Kidney epithelial cell (primary cell): ENCODE measurements around the gene SHB. TPM values are rescaled to one million over a fixed set of nuclear protein-coding genes. Genes with fewer than 3 reads are reported as not detected.

Experiments used
- DNase-seq: peaks from one replicate; pipeline ENCODE4 v3.0.0-alpha.2; 2010; ENCODE audit warnings: low read depth
- H3K27me3 ChIP-seq: 2 replicates; pipeline ENCODE4 v1.6.0; 2011; ENCODE audit warnings: low read length; ENCODE audit not compliant: control insufficient read depth, insufficient read depth
- H3K36me3 ChIP-seq: 2 replicates; pipeline ENCODE4 v1.5.1; 2011; ENCODE audit warnings: low read length; ENCODE audit not compliant: control insufficient read depth, insufficient read depth
- H3K4me3 ChIP-seq: 2 replicates; pipeline ENCODE4 v1.5.1; 2011; ENCODE audit warnings: low read depth, mild to moderate bottlenecking, control low read depth, low read length
- total RNA-seq: library from RNA; depleted of rRNA; stranded (reverse); fragments of >200 nt; gene quantifications from 2 replicates; pipeline ENCODE4 v1.2.3, GENCODE V29; 2015
- TF ChIP-seq, protein P1 (sequence below): IDR thresholded peaks from 2 replicates; pipeline ENCODE4 v1.5.1; 2011; ENCODE audit warnings: mild to moderate bottlenecking, moderate library complexity, low read length, control low read depth, inconsistent platforms; ENCODE audit not compliant: insufficient read depth, poor library complexity, severe bottlenecking

The SHB gene
- total RNA-seq, 1 donor from 2014 or later = 39.1 TPM

DNA sequence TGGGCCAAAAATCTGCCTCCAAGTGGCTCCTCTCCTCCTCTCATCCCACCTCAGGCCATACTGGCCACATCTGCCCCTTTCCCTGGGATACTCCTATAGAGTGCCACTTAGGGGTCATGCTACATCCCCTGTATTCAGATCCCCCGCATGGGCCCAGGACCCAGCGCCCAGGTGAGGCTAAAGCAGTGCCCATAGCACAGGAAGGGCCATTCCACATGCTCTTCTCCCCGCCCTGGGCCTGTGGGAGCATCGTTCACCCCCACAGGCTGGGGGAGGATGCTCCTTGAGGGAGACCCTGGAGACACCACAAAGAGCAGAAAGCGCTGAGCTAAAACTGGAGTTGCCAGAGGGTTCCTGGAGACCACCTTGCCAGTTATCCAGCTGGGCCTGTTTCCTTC lies 112.6 kb downstream of the SHB start:
- TF ChIP-seq, protein P1, sequence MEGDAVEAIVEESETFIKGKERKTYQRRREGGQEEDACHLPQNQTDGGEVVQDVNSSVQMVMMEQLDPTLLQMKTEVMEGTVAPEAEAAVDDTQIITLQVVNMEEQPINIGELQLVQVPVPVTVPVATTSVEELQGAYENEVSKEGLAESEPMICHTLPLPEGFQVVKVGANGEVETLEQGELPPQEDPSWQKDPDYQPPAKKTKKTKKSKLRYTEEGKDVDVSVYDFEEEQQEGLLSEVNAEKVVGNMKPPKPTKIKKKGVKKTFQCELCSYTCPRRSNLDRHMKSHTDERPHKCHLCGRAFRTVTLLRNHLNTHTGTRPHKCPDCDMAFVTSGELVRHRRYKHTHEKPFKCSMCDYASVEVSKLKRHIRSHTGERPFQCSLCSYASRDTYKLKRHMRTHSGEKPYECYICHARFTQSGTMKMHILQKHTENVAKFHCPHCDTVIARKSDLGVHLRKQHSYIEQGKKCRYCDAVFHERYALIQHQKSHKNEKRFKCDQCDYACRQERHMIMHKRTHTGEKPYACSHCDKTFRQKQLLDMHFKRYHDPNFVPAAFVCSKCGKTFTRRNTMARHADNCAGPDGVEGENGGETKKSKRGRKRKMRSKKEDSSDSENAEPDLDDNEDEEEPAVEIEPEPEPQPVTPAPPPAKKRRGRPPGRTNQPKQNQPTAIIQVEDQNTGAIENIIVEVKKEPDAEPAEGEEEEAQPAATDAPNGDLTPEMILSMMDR = no peak
- DNase-seq = no peak
- no peak overlapping the region for H3K4me3 ChIP-seq
- peaks cover 1% of the 10 kb centered on the region for H3K36me3 ChIP-seq
- H3K27me3 ChIP-seq = no peaks in the 10 kb centered on the region

DNA sequence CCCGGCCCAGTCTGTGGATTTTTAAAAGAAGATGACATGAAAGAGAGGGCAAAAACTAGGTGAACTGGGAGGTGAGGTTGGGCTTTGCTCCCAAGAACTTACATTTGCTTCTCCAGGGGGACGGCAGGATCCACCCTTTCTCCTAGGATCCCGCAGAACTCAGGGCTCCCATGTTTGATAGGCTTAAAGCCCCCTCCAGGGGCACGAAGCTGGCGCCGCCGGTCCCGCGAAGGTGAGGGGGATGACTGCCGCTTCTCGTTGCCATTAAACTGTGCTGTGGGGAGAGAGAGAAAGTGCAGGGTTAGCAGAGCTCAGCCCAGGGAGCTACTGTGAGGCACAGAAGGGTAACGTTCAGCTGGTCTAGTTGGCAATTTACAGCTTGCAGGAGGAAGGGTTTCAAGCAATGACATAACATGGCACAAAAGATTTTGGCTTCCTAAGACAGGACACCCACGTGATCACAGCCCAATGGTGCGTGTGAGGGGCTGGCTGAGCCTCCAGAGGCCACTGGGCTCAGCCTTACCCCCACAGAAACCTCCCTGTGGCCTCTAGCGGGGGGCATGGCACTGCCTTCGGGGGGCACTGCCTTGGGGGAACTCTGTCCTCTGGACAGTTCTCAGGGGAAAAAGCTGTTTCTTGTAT lies 113.1 kb downstream of the SHB start:
- H3K4me3 ChIP-seq = no peak overlapping the region
- no peaks in the 10 kb centered on the region for H3K27me3 ChIP-seq
- TF ChIP-seq, protein P1 = no peak
- DNase-seq = no peak
- peaks cover 1% of the 10 kb centered on the region for H3K36me3 ChIP-seq

DNA sequence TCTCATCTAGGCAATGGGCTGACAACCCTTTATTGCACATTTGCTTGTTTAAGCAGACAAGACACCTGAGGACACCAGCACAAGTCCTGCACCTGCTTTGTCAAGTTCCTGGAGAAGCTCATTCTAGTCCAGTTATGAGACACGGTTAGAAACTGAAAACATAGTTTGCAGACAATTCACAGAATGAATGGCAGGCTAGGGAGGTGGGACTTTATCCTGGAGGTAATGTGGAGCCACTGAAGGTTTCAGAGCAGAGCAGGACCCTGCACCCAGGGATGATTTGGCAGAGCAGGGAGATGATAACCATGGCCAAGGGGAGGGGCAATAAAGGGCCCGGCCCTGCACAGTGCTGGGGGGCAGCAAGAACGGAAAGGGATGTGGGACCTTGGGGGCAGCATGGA lies 114.4 kb downstream of the SHB start:
- no peaks in the 10 kb centered on the region for H3K27me3 ChIP-seq
- H3K36me3 ChIP-seq = peaks cover 1% of the 10 kb centered on the region
- TF ChIP-seq, protein P1 = no peak

DNA sequence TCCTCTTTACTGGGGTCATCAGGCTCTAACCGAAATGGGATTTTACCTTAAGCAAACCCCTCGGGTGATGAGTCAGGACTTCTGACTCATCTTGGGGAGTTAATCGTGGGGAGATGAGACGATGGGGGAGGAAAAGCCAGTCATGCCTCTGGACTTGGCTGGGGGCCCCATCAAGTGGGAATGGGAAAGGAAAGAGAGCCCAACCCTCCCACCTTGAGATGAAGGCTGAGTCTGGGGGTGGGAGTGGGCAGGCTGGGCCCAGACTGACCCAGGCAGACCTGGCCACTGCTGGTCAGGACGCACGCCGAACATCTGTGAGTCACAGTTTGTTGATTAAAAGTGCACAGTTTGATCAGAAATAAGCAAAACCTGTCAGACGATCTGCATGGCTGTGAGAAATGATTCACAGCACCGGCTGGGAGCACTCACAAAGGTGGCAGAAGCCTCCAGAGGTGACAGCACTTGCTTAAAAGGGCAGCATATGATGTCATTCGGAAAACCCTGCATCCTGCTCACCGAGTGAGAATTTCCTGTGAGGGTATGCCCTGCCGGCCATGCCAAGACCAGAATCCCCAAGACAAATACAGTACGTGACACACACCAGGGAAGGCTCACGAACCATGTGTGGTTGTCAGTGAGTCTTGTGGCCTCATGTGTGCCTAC lies 115.1 kb downstream of the SHB start:
- H3K27me3 ChIP-seq = no peaks in the 10 kb centered on the region
- DNase-seq = peak; percentile 99
- H3K4me3 ChIP-seq = no peak overlapping the region
- TF ChIP-seq, protein P1 = no peak
- peaks cover 2% of the 10 kb centered on the region for H3K36me3 ChIP-seq

More for the DNA sequence above, 114.4 kb downstream of the SHB start:
- no peak overlapping the region for H3K4me3 ChIP-seq
- DNase-seq = no peak

DNA sequence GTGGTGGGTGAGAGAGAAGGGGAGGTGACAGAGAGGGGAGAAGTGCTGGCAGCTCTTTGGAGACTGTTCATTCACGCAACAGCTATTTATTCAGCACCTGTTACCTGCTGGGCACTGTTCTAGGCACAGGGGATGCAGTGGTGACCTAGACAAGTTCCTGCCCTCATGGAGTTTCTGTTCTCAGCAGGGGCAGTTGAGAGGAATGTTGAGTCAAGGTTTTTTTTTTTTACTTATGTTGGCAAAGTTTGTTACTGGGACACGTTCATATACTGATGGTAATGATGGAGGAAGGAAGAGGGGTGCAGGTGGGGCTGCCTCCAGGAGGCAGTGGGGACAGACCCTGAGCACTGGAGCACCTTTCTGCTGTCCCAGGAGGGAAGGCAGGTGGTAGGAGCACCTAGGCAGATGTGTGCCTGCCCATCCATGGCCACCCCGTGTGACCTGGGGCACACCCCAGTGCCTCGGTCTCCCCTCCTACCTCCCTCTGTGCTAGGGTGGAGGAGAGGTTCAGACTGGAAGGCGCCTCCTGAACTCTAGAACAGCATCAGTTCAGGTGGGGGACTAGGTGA lies 115.7 kb downstream of the SHB start:
- Histone ChIP-seq H3K4me3 (no peak overlapping the region), H3K36me3 (peaks cover 5% of the 10 kb centered on the region), H3K27me3 (no peaks in the 10 kb centered on the region)
- no peak for DNase-seq
- TF ChIP-seq, protein P1 = no peak

DNA sequence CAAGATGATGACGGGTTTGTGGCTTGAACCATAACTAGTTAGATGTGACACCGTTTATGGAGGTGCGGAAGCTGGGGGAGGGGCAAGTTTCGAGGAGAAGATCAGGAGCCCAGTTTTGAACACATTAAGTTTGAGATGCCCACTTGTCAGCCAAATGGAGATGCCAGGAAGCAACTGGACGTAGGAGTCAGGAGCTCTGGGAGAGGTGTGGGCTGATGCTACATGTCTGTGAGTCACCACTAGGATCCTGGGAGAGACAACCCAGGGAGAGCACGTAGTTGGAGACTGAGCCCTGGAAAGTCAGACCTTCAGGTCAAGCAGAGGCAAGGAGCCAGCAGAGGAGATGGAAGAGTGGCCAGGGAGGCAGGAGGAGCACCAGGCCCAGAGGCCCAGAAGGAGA lies 116.3 kb downstream of the SHB start:
- TF ChIP-seq, protein P1 = no peak
- H3K36me3 ChIP-seq = peaks cover 6% of the 10 kb centered on the region
- no peak for DNase-seq

More for the DNA sequence above, 116.3 kb downstream of the SHB start:
- Histone ChIP-seq H3K4me3 (no peak overlapping the region), H3K27me3 (no peaks in the 10 kb centered on the region)
